H1 (cell line): Measurements from ENCODE around the gene ACADM. TPM values are rescaled to one million over a fixed set of nuclear protein-coding genes. Genes with fewer than 3 reads are reported as not detected.

ENCODE experiments used
- ASH2L ChIP-seq: fragments of 200-600, 300-600 bp; sonication (generic); IDR thresholded peaks from one replicate; pipeline ENCODE4 v1.7.1; 2017; ENCODE audit warnings: low read length
- CBX5 ChIP-seq: fragments of 300-800, 300-1000 bp; sonication (generic); IDR thresholded peaks from 2 replicates; pipeline ENCODE4 v1.7.1; 2016; ENCODE audit warnings: antibody characterized with exemption, low read length, low read depth
- JUND ChIP-seq: IDR thresholded peaks from 2 replicates; pipeline ENCODE4 v1.6.1; 2011; ENCODE audit warnings: mild to moderate bottlenecking, improper control_type of control experiment, low read length
- NRF1 ChIP-seq: IDR thresholded peaks from 2 replicates; pipeline ENCODE4 v1.6.1; 2011; ENCODE audit warnings: mild to moderate bottlenecking, low read depth, low read length, improper control_type of control experiment
- POLR2AphosphoS5 ChIP-seq: IDR thresholded peaks from 2 replicates; pipeline ENCODE4 v1.6.1; 2011; ENCODE audit warnings: low read depth, low read length
- RFX5 ChIP-seq: IDR thresholded peaks from 2 replicates; pipeline ENCODE4 v1.6.1; 2011; ENCODE audit warnings: low read depth, low read length, improper control_type of control experiment, borderline replicate concordance
- RNF2 ChIP-seq: fragments of 200-900, 300-1000 bp; sonication (generic); IDR thresholded peaks from 2 replicates; pipeline ENCODE4 v1.7.1; 2016; ENCODE audit warnings: borderline replicate concordance, low read depth, mild to moderate bottlenecking, antibody characterized with exemption, low read length; ENCODE audit not compliant: poor library complexity, severe bottlenecking; ENCODE audit errors: missing control alignments
- SIRT6 ChIP-seq: IDR thresholded peaks from one replicate; pipeline ENCODE4 v1.7.1; 2012; ENCODE audit warnings: low read length, inconsistent platforms
- TAF7 ChIP-seq: optimal IDR thresholded peaks from 2 replicates; pipeline ENCODE3; 2011; ENCODE audit warnings: low read depth, mild to moderate bottlenecking, inconsistent platforms, low read length, moderate library complexity, borderline replicate concordance
- YY1 ChIP-seq: IDR thresholded peaks from 2 replicates; pipeline ENCODE4 v1.6.1; 2011; ENCODE audit warnings: low read depth, mild to moderate bottlenecking, low read length
- polyA plus RNA-seq, 7 experiments: library from polyadenylated mRNA; depleted of rRNA in 3 of 7; stranded (reverse) in 5 of 7; unstranded in 2 of 7; fragments of >200 nt in 5 of 7; fragments of 200-250 nt in 2 of 7; gene quantifications; 1 replicate in 5 of 7; 2 replicates in 1 of 7; 4 replicates in 1 of 7; pipeline versions ENCODE4 v1.2.1 to v1.2.3, GENCODE V29; 2011 to 2013; ENCODE audit warnings: missing spikeins in 2 of 7, mixed read lengths in 2 of 7
- total RNA-seq: library from RNA; stranded (reverse); fragmentation: NEBNext Ultra II Directional; extraction: Animal tissue kit (Norgen Biotek cat#: 25700); gene quantifications from 2 replicates; pipeline ENCODE4 v1.2.1, GENCODE V29; 2021
- TF ChIP-seq, protein P1 (sequence below): fragments of 300-600 bp; sonication (generic); IDR thresholded peaks from 2 replicates; pipeline ENCODE4 v1.7.1; 2012; ENCODE audit warnings: low read length, moderate library complexity, mild to moderate bottlenecking, inconsistent platforms; ENCODE audit not compliant: insufficient replicate concordance

ACADM gene
- total and polyA plus RNA-seq, 2 of the 8 experiments (the other 6 are each of a cell fraction or from before 2014, with no cell fraction given), result 14.3 to 40.0 TPM

DNA sequence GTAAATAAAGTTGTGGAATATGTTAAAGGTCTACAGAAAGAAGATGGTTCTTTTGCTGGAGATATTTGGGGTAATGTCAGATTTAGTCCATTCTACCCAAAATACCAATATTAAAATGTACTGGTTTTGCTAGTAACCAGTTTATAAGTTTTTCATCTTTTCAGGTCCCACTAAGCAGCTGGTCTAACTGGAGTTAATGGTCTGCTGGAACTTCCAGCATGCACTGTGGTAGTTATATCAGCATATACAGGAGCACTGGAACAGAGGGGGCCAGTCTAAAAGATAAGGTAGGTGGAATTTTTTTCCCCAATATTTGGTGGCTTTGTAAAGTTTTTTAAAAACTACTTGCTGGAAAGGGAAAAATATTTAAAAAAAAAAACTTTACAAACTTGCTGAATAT lies 65.5 kb downstream of the ACADM start (continued):
- TF ChIP-seq, protein P1, sequence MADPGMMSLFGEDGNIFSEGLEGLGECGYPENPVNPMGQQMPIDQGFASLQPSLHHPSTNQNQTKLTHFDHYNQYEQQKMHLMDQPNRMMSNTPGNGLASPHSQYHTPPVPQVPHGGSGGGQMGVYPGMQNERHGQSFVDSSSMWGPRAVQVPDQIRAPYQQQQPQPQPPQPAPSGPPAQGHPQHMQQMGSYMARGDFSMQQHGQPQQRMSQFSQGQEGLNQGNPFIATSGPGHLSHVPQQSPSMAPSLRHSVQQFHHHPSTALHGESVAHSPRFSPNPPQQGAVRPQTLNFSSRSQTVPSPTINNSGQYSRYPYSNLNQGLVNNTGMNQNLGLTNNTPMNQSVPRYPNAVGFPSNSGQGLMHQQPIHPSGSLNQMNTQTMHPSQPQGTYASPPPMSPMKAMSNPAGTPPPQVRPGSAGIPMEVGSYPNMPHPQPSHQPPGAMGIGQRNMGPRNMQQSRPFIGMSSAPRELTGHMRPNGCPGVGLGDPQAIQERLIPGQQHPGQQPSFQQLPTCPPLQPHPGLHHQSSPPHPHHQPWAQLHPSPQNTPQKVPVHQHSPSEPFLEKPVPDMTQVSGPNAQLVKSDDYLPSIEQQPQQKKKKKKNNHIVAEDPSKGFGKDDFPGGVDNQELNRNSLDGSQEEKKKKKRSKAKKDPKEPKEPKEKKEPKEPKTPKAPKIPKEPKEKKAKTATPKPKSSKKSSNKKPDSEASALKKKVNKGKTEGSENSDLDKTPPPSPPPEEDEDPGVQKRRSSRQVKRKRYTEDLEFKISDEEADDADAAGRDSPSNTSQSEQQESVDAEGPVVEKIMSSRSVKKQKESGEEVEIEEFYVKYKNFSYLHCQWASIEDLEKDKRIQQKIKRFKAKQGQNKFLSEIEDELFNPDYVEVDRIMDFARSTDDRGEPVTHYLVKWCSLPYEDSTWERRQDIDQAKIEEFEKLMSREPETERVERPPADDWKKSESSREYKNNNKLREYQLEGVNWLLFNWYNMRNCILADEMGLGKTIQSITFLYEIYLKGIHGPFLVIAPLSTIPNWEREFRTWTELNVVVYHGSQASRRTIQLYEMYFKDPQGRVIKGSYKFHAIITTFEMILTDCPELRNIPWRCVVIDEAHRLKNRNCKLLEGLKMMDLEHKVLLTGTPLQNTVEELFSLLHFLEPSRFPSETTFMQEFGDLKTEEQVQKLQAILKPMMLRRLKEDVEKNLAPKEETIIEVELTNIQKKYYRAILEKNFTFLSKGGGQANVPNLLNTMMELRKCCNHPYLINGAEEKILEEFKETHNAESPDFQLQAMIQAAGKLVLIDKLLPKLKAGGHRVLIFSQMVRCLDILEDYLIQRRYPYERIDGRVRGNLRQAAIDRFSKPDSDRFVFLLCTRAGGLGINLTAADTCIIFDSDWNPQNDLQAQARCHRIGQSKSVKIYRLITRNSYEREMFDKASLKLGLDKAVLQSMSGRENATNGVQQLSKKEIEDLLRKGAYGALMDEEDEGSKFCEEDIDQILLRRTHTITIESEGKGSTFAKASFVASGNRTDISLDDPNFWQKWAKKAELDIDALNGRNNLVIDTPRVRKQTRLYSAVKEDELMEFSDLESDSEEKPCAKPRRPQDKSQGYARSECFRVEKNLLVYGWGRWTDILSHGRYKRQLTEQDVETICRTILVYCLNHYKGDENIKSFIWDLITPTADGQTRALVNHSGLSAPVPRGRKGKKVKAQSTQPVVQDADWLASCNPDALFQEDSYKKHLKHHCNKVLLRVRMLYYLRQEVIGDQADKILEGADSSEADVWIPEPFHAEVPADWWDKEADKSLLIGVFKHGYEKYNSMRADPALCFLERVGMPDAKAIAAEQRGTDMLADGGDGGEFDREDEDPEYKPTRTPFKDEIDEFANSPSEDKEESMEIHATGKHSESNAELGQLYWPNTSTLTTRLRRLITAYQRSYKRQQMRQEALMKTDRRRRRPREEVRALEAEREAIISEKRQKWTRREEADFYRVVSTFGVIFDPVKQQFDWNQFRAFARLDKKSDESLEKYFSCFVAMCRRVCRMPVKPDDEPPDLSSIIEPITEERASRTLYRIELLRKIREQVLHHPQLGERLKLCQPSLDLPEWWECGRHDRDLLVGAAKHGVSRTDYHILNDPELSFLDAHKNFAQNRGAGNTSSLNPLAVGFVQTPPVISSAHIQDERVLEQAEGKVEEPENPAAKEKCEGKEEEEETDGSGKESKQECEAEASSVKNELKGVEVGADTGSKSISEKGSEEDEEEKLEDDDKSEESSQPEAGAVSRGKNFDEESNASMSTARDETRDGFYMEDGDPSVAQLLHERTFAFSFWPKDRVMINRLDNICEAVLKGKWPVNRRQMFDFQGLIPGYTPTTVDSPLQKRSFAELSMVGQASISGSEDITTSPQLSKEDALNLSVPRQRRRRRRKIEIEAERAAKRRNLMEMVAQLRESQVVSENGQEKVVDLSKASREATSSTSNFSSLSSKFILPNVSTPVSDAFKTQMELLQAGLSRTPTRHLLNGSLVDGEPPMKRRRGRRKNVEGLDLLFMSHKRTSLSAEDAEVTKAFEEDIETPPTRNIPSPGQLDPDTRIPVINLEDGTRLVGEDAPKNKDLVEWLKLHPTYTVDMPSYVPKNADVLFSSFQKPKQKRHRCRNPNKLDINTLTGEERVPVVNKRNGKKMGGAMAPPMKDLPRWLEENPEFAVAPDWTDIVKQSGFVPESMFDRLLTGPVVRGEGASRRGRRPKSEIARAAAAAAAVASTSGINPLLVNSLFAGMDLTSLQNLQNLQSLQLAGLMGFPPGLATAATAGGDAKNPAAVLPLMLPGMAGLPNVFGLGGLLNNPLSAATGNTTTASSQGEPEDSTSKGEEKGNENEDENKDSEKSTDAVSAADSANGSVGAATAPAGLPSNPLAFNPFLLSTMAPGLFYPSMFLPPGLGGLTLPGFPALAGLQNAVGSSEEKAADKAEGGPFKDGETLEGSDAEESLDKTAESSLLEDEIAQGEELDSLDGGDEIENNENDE, result no peak
- TF ChIP-seq YY1, result no peak
- TF ChIP-seq TAF7, result no peak
- no peak for TF ChIP-seq NRF1
- no peak for TF ChIP-seq POLR2AphosphoS5
- TF ChIP-seq RFX5, result no peak
- no peak for TF ChIP-seq JUND
- TF ChIP-seq SIRT6, result no peak
- no peak for TF ChIP-seq RNF2
- no peak for TF ChIP-seq ASH2L
- no peak for TF ChIP-seq CBX5
